ENCODE measurements around the gene KRTAP2-1. TPM values are rescaled to one million over a fixed set of nuclear protein-coding genes. Genes with fewer than 3 reads are reported as not detected.

KRTAP2-1 gene
- total and polyA plus RNA-seq, 2 experiments from 2014 or later, result not detected

DNA sequence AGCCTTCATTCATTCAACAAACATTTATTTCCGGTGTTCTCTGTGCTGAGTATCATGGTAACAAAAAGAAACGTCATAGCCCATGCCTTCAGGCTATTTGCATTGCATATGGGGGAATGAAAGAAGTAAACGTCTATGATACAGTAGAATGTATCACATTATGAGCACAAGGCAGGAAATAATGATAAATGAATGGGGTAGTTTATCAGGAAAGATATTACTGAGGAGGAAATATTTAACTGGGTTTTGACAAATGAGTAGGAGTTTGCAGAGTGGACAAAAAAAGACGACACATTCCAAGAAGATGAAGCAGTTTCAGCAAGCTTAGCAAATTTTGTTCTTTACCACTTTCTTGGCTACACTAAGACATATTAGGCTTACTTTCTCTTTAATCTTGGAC, 35.5 kb upstream of the KRTAP2-1 start (continued):
- TF ChIP-seq, protein P1, sequence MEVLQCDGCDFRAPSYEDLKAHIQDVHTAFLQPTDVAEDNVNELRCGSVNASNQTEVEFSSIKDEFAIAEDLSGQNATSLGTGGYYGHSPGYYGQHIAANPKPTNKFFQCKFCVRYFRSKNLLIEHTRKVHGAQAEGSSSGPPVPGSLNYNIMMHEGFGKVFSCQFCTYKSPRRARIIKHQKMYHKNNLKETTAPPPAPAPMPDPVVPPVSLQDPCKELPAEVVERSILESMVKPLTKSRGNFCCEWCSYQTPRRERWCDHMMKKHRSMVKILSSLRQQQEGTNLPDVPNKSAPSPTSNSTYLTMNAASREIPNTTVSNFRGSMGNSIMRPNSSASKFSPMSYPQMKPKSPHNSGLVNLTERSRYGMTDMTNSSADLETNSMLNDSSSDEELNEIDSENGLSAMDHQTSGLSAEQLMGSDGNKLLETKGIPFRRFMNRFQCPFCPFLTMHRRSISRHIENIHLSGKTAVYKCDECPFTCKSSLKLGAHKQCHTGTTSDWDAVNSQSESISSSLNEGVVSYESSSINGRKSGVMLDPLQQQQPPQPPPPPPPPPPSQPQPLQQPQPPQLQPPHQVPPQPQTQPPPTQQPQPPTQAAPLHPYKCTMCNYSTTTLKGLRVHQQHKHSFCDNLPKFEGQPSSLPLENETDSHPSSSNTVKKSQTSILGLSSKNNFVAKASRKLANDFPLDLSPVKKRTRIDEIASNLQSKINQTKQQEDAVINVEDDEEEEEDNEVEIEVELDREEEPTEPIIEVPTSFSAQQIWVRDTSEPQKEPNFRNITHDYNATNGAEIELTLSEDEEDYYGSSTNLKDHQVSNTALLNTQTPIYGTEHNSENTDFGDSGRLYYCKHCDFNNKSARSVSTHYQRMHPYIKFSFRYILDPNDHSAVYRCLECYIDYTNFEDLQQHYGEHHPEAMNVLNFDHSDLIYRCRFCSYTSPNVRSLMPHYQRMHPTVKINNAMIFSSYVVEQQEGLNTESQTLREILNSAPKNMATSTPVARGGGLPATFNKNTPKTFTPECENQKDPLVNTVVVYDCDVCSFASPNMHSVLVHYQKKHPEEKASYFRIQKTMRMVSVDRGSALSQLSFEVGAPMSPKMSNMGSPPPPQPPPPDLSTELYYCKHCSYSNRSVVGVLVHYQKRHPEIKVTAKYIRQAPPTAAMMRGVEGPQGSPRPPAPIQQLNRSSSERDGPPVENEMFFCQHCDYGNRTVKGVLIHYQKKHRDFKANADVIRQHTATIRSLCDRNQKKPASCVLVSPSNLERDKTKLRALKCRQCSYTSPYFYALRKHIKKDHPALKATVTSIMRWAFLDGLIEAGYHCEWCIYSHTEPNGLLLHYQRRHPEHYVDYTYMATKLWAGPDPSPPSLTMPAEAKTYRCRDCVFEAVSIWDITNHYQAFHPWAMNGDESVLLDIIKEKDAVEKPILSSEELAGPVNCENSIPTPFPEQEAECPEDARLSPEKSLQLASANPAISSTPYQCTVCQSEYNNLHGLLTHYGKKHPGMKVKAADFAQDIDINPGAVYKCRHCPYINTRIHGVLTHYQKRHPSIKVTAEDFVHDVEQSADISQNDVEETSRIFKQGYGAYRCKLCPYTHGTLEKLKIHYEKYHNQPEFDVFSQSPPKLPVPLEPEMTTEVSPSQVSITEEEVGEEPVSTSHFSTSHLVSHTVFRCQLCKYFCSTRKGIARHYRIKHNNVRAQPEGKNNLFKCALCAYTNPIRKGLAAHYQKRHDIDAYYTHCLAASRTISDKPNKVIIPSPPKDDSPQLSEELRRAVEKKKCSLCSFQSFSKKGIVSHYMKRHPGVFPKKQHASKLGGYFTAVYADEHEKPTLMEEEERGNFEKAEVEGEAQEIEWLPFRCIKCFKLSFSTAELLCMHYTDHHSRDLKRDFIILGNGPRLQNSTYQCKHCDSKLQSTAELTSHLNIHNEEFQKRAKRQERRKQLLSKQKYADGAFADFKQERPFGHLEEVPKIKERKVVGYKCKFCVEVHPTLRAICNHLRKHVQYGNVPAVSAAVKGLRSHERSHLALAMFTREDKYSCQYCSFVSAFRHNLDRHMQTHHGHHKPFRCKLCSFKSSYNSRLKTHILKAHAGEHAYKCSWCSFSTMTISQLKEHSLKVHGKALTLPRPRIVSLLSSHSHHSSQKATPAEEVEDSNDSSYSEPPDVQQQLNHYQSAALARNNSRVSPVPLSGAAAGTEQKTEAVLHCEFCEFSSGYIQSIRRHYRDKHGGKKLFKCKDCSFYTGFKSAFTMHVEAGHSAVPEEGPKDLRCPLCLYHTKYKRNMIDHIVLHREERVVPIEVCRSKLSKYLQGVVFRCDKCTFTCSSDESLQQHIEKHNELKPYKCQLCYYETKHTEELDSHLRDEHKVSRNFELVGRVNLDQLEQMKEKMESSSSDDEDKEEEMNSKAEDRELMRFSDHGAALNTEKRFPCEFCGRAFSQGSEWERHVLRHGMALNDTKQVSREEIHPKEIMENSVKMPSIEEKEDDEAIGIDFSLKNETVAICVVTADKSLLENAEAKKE (CRISPR knock-in tag; IDR thresholded peaks at IDR 0.05), result no peak
- TF ChIP-seq, protein P2, sequence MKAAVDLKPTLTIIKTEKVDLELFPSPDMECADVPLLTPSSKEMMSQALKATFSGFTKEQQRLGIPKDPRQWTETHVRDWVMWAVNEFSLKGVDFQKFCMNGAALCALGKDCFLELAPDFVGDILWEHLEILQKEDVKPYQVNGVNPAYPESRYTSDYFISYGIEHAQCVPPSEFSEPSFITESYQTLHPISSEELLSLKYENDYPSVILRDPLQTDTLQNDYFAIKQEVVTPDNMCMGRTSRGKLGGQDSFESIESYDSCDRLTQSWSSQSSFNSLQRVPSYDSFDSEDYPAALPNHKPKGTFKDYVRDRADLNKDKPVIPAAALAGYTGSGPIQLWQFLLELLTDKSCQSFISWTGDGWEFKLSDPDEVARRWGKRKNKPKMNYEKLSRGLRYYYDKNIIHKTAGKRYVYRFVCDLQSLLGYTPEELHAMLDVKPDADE (IDR thresholded peaks at IDR 0.05), result no peak
- TF ChIP-seq ZNF114 (CRISPR knock-in tag; IDR thresholded peaks at IDR 0.05) (no peak), ZNF331 (CRISPR knock-in tag; IDR thresholded peaks at IDR 0.05; ENCODE audit: low read depth) (no peak)

DNA sequence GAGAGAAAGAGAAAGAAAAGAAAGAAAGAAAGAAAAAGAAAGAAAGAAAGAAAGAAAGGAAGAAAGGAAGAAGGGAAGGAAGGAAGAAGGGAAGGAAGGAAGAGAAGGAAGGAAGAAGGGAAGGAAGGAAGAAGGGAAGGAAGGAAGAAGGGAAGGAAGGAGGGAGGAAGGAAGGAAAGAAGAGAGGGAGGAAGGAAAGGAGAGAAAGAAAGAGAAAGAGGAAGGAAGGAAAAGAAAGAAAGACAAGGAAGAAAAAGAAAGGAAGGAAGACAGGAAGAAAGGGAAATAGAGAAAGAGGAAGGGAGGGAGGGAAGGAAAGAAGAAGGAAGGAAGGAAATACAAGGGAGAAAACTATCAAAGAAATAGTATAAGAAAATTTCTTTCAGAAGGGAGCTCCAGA, 29.7 kb upstream of the KRTAP2-1 start:
- Mint-ChIP-seq H3K9me3 (no peaks in the 10 kb centered on the region; the same call in 1 of the 3 replicates), H3K36me3 (ENCODE audit: low read depth) (no peaks in the 10 kb centered on the region), H3K27me3 (ENCODE audit: insufficient read depth, low read depth, poor library complexity) (no peaks in the 10 kb centered on the region), H3K27ac (no peak overlapping the region), H3K4me3 (no peak overlapping the region), H3K4me1 (no peaks in the 10 kb centered on the region)
- Histone ChIP-seq H3K4me3 (no peak overlapping the region), H3K27me3 (ENCODE audit: insufficient read depth) (no peaks in the 10 kb centered on the region), H3K36me3 (ENCODE audit: insufficient read depth) (no peaks in the 10 kb centered on the region), H2AFZ (no peak overlapping the region), H3K79me2 (replicated peaks; ENCODE audit: insufficient read depth) (no peaks in the 10 kb centered on the region), H3K9me2 (ENCODE audit: insufficient read depth) (peaks cover 7% of the 10 kb centered on the region), H3K27ac (ENCODE audit: low read depth) (no peak overlapping the region), H3K4me1 (ENCODE audit: insufficient read depth) (no peaks in the 10 kb centered on the region), H3K4me2 (no peak overlapping the region), H3F3A (replicated peaks; ENCODE audit: low read depth) (no peaks in the 10 kb centered on the region), H4K20me1 (replicated peaks; ENCODE audit: insufficient read depth) (no peaks in the 10 kb centered on the region)
- no peak for DNase-seq (ENCODE audit: low spot score)
- TF ChIP-seq, protein P3, sequence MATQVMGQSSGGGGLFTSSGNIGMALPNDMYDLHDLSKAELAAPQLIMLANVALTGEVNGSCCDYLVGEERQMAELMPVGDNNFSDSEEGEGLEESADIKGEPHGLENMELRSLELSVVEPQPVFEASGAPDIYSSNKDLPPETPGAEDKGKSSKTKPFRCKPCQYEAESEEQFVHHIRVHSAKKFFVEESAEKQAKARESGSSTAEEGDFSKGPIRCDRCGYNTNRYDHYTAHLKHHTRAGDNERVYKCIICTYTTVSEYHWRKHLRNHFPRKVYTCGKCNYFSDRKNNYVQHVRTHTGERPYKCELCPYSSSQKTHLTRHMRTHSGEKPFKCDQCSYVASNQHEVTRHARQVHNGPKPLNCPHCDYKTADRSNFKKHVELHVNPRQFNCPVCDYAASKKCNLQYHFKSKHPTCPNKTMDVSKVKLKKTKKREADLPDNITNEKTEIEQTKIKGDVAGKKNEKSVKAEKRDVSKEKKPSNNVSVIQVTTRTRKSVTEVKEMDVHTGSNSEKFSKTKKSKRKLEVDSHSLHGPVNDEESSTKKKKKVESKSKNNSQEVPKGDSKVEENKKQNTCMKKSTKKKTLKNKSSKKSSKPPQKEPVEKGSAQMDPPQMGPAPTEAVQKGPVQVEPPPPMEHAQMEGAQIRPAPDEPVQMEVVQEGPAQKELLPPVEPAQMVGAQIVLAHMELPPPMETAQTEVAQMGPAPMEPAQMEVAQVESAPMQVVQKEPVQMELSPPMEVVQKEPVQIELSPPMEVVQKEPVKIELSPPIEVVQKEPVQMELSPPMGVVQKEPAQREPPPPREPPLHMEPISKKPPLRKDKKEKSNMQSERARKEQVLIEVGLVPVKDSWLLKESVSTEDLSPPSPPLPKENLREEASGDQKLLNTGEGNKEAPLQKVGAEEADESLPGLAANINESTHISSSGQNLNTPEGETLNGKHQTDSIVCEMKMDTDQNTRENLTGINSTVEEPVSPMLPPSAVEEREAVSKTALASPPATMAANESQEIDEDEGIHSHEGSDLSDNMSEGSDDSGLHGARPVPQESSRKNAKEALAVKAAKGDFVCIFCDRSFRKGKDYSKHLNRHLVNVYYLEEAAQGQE (IDR thresholded peaks at IDR 0.05; ENCODE audit: unreplicated experiment), result no peak
- TF ChIP-seq ZNF114 (CRISPR knock-in tag; IDR thresholded peaks at IDR 0.05) (no peak), POLR2AphosphoS5 (IDR thresholded peaks at IDR 0.05; ENCODE audit: low read depth) (no peak)
- ATAC-seq, result no peak

All from GM23338 (cell line).